T-helper 2 cell (primary cell): ENCODE data around the gene SMAD7.

Source experiments
- DNase-seq, 5 experiments: peaks; one replicate each; pipeline versions ENCODE4 v3.0.0 to v3.0.0-alpha.2; 2012 to 2022

SMAD7 gene

DNA sequence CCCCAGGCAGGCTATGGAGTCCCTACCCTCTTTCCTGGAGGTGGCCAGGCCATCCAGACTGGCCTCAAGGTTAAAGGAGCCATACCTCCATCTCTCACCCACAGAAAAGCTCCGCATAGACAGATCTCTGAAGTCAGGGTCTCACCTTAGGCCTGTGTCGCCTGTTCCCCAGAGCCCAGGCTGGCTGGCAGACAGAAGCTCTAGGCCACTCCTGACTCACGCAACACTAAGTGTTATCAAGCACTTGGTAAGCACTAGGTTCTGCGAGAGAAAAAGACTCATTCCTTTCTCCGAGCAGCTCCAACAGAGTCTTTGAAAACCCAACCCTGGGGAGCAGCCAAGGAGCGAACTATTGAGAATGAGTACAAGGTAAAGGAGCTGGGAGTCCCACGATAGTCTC, 6.1 kb downstream of the SMAD7 start:
- DNase-seq: no peak

- DNase-seq: peak in 1 of 5 experiments; percentile 49
Measured at GRCh38 chr18:48943736-48944527, 6.8 kb downstream of the SMAD7 start.

DNA sequence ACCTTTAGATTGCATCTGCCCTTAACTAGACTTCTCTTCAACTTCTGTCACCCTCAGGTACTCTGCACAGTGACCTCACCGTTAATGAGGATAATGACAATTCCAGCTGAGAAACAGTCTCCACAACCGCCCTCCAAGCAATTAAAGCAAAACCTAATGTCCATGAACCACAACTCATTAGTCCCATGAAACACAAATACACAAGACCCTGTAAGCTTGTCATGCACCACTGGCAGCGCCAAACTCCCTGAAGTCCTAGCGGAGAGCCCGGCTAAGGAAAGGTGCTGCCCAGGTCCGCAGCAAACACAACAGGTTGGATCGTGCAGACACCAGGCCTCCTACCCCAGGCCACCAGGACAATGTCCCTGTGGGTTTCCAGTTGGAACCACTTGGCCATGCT, 7.4 kb downstream of the SMAD7 start:
- DNase-seq: no peak

GRCh38 chr18:48942554-48943261, 8.1 kb downstream of the SMAD7 start:
- DNase-seq: no peak

GRCh38 chr18:48942086-48942485, 8.7 kb downstream of the SMAD7 start:
- no peak for DNase-seq

DNA sequence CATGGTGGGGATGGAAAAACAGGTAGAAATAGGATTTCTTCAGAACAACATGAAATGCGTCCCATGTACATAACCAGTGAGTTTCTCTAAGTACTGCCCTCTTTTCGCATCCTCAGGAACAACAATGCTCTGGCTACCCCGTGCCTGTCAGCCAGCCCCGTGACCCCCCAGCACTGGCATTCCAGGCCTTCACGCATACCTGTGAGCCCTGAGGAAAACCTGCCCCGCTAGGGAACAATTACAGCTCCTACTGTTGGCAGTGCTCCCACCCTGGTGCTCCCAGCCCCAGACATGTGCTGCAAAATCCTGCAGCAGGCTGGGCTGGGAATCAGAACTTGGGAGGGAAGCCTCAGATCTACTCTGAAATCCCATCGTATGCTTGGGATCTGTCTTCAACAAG, 9.1 kb downstream of the SMAD7 start:
- no peak for DNase-seq

DNA sequence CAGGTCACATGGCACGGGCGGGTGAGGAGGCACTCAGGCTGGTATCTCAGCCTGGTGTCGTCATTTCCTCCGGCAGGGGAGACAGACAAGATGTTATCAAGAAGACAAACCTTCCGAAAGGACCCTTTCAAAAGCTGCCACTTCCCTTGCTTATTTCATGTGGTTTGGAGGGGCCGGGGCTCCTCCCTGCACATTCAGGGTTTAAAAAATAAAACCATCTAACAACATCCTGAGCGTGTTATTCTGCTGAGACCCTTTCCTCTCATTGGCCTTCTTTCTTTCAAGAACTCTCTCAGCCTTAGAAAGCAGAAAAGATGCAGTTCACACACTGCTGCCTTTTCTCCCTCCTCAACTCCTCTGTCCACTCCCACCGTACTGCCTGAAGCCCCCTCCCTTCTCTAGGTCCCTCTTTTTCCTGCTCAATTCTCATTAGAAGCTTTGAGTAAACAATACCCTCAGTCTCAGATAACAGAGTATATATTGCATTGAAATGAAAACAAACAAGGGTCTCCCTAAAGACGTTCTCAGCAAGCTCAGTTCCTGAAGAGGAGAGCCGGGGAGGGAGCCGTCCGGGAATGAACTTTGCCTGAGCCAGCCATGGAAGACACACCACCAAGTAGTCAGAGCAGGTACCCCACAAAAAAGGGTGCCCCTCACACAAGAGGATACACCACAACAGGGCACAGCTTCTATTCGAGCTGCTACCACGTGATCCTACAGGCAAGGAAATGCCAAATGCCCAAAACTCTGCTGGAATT, 9.7 kb downstream of the SMAD7 start:
- peak; percentile 49 to 98 (median 84) for DNase-seq

DNA sequence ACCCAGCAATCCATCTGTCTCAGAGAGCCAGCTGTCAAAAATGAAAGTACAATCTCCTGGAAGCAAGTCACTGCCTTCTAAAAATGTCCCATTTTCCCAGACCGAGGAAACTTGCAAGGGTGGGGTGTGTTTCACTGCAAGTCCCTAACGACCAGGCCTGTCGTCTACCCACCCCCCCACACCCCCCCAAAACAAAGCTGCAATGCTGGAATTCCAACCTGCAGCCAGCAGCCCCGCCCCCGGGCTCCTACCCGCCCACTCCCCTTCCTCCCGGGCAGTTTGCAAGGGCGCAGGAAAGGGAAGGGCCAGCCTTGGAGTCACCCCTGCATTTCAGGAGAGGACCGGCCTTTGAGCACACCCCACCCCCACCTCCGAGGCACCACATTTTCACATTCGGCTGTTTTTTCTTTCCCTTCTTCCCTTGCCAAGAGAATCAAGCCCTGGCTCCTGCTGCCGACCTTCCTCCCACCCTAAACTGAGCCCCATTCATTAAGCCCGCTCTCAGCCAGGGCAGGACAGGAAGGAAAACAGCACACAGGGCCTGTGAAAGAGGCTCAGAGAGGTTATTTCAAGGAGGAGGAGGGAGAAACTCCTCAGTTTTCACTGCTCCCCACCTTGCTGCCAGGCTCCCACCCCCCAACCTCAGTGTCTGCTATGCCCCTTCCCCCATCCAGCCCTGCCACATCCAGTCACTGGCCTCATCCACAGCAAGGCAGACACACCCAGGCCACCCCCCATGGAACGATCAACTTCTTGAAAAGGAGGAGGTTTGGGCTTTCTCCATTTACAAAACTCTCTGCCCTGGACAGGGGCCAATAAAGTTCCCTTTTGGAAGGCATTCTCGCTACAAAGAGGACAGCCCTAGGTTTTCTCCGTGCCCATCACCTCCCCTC, 11.3 kb downstream of the SMAD7 start:
- no peak for DNase-seq

GRCh38 chr18:48938827-48939204, 11.9 kb downstream of the SMAD7 start:
- DNase-seq: no peak

- DNase-seq: no peak
Measured at GRCh38 chr18:48937869-48938750, 12.7 kb downstream of the SMAD7 start.

DNA sequence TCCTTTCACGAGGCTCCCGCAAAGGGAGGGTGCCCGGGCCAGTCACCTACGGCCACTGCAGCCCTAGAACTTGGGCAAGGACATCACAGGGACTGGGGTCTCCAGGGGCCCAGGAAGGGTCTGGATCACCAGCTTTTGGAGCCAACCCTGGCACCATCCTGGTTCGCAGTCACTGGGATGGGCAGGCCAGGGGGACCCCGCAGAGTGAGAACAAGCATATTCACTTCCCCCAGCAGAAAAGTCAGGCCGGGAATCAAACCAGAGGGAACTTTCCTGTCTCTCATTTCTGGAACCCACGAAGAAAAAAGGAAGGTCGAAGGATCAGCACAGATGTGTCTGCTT, 15.4 kb downstream of the SMAD7 start:
- no peak for DNase-seq

DNA sequence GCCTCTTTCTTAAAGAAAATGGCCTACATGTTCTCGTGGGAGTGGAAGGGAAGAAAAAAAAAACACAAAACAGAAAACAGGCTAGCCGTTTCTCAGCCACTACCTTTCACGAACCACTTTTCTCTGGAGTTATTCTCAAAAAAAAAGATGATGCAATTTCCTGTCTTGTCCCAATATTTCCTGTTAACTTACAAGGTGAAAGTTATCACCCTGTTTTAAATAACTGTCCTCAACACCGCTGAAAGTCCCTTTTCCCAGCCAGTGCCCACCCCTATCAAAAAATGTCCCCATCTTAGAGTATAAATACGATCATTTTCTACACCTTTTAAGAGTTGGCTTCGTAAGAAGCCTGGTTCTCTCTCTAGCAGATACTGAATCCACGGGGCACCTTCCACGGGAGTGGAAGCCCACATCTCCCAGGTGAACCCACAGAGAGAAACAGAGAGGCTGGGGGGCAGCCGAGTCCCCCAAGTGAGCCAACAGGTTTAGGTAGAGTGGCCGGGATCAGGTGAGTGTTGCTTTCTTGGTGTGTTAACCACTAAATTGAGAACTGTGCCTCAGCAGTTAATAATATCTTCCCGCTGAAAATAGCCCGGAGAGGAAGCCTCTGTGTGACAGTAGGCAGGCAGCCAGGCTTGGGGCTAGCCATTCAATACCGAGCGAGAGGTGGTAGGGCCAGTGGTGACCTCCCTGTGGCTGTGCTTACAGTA, 15.9 kb downstream of the SMAD7 start:
- DNase-seq: peak in 2 of 5 experiments; percentile 12 to 49

- no peak for DNase-seq
Measured at GRCh38 chr18:48934415-48934722, 16.4 kb downstream of the SMAD7 start.

GRCh38 chr18:48933578-48934414, 17.0 kb downstream of the SMAD7 start:
- no peak for DNase-seq

DNA sequence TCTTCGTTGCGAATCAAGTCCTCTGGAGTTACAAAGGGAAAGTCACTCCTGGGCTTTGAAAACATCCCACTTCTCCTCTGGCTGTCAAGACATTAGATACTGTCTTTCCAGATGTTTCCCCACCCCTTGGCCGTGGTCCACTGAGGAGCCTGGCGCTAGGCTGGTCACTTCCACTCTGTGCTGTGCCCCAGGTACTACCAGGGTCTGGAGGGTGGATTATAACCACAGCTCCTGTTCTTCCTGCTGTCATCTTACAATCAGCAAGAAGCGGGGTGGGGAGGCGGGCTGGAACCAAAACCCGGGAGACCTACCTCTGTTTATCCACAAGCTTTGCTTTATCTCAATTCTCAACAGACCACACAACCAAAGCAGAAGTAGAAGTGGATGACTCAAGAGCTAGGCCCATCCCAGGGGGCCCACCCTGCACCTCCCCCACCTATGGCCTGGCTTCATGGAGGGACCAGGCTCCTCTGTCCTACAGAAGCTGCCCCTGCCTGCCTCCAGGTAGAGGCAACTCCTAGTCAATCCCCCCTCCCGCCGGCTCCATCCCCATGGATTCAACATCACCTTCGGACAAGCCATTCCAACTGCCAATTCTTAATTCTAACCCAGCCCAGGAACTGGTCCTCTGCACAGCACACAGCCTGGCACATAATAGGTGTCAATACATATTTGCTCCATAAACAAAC, 17.8 kb downstream of the SMAD7 start:
- peak in 1 of 5 experiments; percentile 42 for DNase-seq

DNA sequence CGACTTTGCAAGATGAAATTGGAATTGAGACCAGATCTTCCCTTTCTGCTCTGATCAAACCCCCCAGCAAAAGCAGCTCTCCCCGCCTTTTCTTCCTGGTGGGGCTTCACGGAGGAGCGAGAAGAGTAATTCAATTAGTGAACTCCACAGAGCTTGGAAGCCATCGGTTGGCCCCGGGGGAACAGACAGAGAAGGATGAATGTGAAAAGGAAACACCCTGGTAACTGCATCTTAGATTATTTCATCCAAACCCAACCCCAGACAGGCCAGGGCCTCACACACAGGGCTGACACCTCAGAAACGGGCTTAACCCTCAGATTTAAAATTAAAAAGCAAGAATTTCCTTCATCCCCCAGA, 18.3 kb downstream of the SMAD7 start:
- DNase-seq: no peak

DNA sequence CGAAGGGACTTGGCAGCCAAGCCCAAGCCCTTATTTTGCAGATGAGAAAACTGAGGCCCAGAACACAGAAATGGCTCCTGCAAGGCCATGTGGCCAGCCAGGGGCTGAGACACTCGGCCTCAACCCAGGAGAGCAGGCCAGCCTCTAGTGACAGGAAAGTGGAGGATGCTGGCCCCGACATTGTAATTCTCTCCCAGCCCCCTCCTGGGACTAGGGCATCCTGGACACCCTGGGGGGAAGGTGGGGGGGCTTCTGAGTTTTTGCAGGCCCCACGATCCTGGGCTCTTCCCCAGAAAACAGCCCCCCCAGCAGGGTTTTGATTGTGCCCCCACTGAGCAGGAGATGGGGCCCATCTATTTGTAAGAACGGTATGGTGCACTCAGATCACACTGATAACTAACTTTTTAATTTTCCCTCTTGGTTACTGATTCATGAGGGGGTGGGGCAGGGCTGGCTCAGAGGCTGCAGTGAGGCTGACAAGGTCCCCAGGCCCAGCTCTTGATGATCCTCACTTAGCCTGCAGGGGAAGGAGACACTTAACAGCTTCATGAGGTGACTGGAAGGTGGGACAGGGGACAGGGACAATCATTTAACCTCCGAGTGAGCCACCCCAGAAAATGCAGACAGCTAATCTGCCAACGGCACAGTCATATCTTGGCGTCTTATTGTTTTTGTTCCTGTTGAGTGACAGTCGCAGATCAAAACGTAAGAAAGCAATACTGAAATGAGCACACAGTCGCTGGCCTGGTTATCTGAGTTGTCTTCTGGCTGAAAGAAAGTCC, 18.9 kb downstream of the SMAD7 start:
- DNase-seq: peak in 2 of 5 experiments; percentile 41 to 91

DNA sequence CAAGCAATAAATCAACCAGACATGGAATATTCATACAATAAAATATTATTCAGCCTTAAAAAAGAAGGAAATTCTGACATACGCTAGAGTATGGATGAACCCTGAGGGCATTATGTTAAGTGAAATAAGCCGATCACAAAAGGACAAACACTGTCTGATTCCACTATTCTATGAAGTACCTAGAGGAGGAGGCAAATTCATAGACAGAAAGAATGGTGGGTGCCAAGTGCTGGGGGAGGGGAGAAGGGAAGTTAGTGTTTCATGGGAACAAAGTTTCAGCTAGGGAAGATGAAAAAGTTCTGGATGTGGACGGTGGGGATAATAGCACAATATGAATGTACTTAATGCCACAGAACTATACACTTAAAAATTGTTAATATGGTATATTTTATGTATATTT, 19.8 kb downstream of the SMAD7 start:
- no peak for DNase-seq
